GM10266 (cell line): Measurements from ENCODE around the gene FOXK2.

ENCODE experiments used
- DNase-seq: peaks from one replicate; pipeline ENCODE4 v3.0.0; 2012; ENCODE audit errors: extremely low spot score
- CTCF ChIP-seq: IDR thresholded peaks from 2 replicates; pipeline ENCODE4 v1.5.1; 2012; ENCODE audit warnings: mild to moderate bottlenecking, low read depth; ENCODE audit not compliant: control insufficient read depth, insufficient read depth; ENCODE audit errors: missing control alignments

FOXK2 gene

DNA sequence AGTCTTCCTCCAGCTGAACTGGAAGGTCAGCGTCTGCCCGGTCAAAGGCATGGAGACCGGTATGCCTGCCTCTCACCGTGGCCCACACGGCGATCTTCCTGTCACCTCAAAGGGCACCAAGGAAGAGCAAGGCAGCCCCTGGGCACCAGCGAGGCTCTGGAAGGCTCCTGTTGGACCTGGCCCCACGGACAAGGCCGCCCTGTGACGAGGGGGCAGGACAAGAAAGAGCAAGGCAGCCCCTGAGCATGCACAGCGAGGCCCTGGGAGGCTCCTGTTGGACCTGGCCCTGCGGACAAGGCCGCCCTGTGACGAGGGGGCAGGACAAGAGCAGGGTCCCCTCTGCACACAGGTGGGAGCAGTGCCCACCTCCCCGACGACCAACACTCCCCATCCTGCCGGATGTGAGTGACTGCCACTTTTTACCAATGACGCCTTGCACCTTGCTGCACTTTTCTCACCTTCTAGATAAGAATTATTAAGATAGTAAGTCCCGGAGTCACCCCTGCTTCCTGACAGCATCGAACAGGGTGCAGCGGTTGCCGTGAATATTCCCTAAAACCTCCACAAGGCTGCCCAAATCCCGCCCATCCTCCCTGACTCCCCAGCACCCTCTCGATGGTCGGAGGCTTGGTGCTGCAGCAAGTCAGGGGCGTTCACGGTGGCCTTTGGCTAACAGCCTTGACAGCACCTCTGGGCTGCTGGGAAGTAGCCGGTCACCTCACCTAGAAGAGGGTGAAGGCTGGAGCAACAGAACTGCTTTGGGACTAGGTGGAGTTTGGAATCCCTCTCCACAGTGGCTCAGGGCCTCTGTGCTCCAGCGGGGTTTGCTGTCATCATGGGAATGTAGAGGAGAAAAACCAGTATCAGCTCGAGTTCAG, 134.4 kb downstream of the FOXK2 start:
- TF ChIP-seq CTCF: no peak
- DNase-seq: no peak
